ENCODE results near the gene GFOD1. TPM values are rescaled to one million over a fixed set of nuclear protein-coding genes. Genes with fewer than 3 reads are reported as not detected.

Gene GFOD1
- total and polyA plus RNA-seq, 2 experiments from 2014 or later, result 16.2 to 30.5 TPM

- no peak for DNase-seq (ENCODE audit: low read depth in 1 of 2, low spot score in 1 of 2)
- Histone ChIP-seq H3K36me3 (peaks cover 72% of the 10 kb centered on the region), H3K4me1 (ENCODE audit: low read depth) (no peaks in the 10 kb centered on the region)
These were observed 171.5 kb downstream of the GFOD1 start for GRCh38 chr6:13315896-13316295.

GRCh38 chr6:13314806-13315205 is 172.6 kb downstream of the GFOD1 start:
- H3K36me3 ChIP-seq, result peaks cover 65% of the 10 kb centered on the region

More at GRCh38 chr6:13315896-13316295, 171.5 kb downstream of the GFOD1 start:
- TF ChIP-seq, protein P1, sequence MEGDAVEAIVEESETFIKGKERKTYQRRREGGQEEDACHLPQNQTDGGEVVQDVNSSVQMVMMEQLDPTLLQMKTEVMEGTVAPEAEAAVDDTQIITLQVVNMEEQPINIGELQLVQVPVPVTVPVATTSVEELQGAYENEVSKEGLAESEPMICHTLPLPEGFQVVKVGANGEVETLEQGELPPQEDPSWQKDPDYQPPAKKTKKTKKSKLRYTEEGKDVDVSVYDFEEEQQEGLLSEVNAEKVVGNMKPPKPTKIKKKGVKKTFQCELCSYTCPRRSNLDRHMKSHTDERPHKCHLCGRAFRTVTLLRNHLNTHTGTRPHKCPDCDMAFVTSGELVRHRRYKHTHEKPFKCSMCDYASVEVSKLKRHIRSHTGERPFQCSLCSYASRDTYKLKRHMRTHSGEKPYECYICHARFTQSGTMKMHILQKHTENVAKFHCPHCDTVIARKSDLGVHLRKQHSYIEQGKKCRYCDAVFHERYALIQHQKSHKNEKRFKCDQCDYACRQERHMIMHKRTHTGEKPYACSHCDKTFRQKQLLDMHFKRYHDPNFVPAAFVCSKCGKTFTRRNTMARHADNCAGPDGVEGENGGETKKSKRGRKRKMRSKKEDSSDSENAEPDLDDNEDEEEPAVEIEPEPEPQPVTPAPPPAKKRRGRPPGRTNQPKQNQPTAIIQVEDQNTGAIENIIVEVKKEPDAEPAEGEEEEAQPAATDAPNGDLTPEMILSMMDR (IDR thresholded peaks at IDR 0.05; ENCODE audit: low read depth, low read length), result no peak
- Histone ChIP-seq H3K27ac (no peak overlapping the region), H3K27me3 (no peaks in the 10 kb centered on the region), H3K9me3 (ENCODE audit: low read depth) (no peaks in the 10 kb centered on the region), H3K4me3 (no peak overlapping the region)

DNA sequence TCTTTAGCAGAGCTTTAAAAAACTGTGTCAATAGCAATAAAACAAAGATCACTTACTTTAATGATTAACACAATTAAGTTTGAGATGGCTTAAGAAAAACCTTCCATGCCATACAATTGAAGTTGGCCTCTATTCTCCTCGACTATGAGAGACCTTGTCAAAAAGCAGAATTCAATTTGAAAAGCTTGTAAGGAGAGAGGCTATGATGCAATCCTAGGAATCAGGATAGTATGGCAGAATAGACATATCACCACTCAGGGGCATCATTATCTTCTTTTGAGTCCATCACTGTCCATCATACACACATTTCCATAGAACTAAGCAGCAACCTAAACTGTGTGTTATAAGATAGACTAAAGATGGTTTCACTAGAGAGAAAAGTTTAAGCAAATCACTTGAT is 176.2 kb downstream of the GFOD1 start:
- Histone ChIP-seq H3K4me3 (no peak overlapping the region), H3K4me1 (ENCODE audit: low read depth) (peaks cover 12% of the 10 kb centered on the region), H3K36me3 (peaks cover 48% of the 10 kb centered on the region), H3K27me3 (no peaks in the 10 kb centered on the region), H3K27ac (no peak overlapping the region), H3K9me3 (ENCODE audit: low read depth) (no peaks in the 10 kb centered on the region)
- DNase-seq (ENCODE audit: low read depth in 1 of 2, low spot score in 1 of 2), result no peak
- TF ChIP-seq, protein P1 (IDR thresholded peaks at IDR 0.05; ENCODE audit: low read depth, low read length), result no peak

More at GRCh38 chr6:13314806-13315205, 172.6 kb downstream of the GFOD1 start:
- TF ChIP-seq, protein P1 (IDR thresholded peaks at IDR 0.05; ENCODE audit: low read depth, low read length), result no peak
- Histone ChIP-seq H3K4me1 (ENCODE audit: low read depth) (no peaks in the 10 kb centered on the region), H3K27ac (no peak overlapping the region), H3K4me3 (no peak overlapping the region), H3K27me3 (no peaks in the 10 kb centered on the region), H3K9me3 (ENCODE audit: low read depth) (no peaks in the 10 kb centered on the region)
- no peak for DNase-seq (ENCODE audit: low read depth in 1 of 2, low spot score in 1 of 2)

DNA sequence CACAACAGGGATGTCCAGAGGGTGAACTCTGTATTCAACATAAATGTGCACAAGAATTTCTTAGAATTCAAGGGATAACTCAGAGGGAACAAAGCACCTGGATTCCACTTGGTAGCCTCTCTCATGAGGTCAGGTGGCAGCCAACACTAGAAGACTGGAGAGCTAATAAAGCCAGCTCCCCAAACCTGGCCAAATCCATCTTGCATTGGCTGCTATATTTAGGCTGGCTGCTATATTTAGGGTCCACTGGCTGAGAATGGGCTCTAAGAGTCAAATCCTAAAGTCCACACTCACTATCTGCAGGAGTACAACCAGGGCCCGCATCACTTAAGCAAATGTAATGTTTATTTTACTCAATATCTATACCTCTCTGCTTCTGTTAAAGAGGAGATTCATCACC is 179.1 kb downstream of the GFOD1 start:
- TF ChIP-seq, protein P1 (IDR thresholded peaks at IDR 0.05; ENCODE audit: low read depth, low read length), result no peak
- H3K27ac ChIP-seq, result peak overlapping the region; percentile 65

More for the DNA sequence above, 179.1 kb downstream of the GFOD1 start:
- Histone ChIP-seq H3K4me1 (ENCODE audit: low read depth) (peaks cover 25% of the 10 kb centered on the region), H3K4me3 (no peak overlapping the region), H3K36me3 (peaks cover 40% of the 10 kb centered on the region), H3K9me3 (ENCODE audit: low read depth) (no peaks in the 10 kb centered on the region), H3K27me3 (no peaks in the 10 kb centered on the region)
- DNase-seq (ENCODE audit: low read depth in 1 of 2, low spot score in 1 of 2), result no peak

Other genes with a start within 250 kb of the GFOD1 start
- 36.8 and 39.2 TPM in 2 replicates for gene TBC1D7, start 159.1 kb downstream of the GFOD1 start, total RNA-seq
- 84.5 and 108 TPM in 2 replicates for gene TBC1D7, start 159.1 kb downstream of the GFOD1 start, polyA plus RNA-seq
- 16.3 and 17.2 TPM in 2 replicates for gene SIRT5, start 87.0 kb upstream of the GFOD1 start, total RNA-seq
- gene SIRT5, start 87.0 kb upstream of the GFOD1 start, polyA plus RNA-seq, result 21.7 and 26.8 TPM in 2 replicates
- 109 and 154 TPM in 2 replicates for gene NOL7, start 127.7 kb upstream of the GFOD1 start, total RNA-seq
- gene NOL7, start 127.7 kb upstream of the GFOD1 start, polyA plus RNA-seq, result 107 and 144 TPM in 2 replicates
- gene RANBP9, start 224.2 kb upstream of the GFOD1 start, total RNA-seq, result 32.3 and 35.2 TPM in 2 replicates
- gene RANBP9, start 224.2 kb upstream of the GFOD1 start, polyA plus RNA-seq, result 42.4 and 55.4 TPM in 2 replicates